K562 (cell line): ENCODE data around the gene SLFNL1. TPM values are rescaled to one million over a fixed set of nuclear protein-coding genes. Genes with fewer than 3 reads are reported as not detected.

Experiments
- ILK ChIP-seq: fragments of 450-650 bp; IDR thresholded peaks from 2 replicates; pipeline ENCODE4 v1.6.1; 2016; ENCODE audit warnings: missing genetic modification characterization, low read depth, mild to moderate bottlenecking, missing compliant biosample characterization, moderate library complexity, borderline replicate concordance
- MAFG ChIP-seq: fragments of 450-650 bp; conservative IDR thresholded peaks from 2 replicates; pipeline ENCODE4 v1.6.1; 2016; ENCODE audit warnings: missing genetic modification characterization, missing compliant biosample characterization
- NR4A1 ChIP-seq, 2 experiments: fragments of 250-450 bp in 1 of 2; fragments of 450-650 bp in 1 of 2; sonication (Bioruptor Pico) in 1 of 2; IDR thresholded peaks; 2 replicates each; pipeline versions ENCODE4 v1.4.0 to v1.6.1; 2016 to 2020; ENCODE audit warnings: mild to moderate bottlenecking in 2 of 2, missing compliant biosample characterization in 1 of 2, missing genetic modification characterization in 1 of 2, moderate library complexity in 1 of 2
- RBM14 ChIP-seq: fragments of 200-400 bp; formaldehyde crosslinking; IDR thresholded peaks from 2 replicates; pipeline ENCODE4 v1.6.1; 2018; ENCODE audit warnings: low read depth, mild to moderate bottlenecking, low read length, moderate library complexity, borderline replicate concordance; ENCODE audit not compliant: insufficient read depth
- SRF ChIP-seq, 2 experiments: fragments of 250-450, 450-650 bp in 1 of 2; sonication (Bioruptor Pico) in 1 of 2; sonication (generic) in 1 of 2; formaldehyde crosslinking; IDR thresholded peaks; 2 replicates each; pipeline versions ENCODE4 v1.5.0 to v1.5.1; 2020 to 2022; ENCODE audit warnings: mild to moderate bottlenecking in 1 of 2, missing genetic modification reagents in 1 of 2
- SRSF3 ChIP-seq: fragments of 200-400 bp; formaldehyde crosslinking; IDR thresholded peaks from 2 replicates; pipeline ENCODE4 v1.6.1; 2016; ENCODE audit warnings: mild to moderate bottlenecking, low read length, moderate library complexity; ENCODE audit not compliant: insufficient read depth
- TAF15 ChIP-seq: fragments of 200-400 bp; formaldehyde crosslinking; IDR thresholded peaks from 2 replicates; pipeline ENCODE4 v1.6.1; 2017; ENCODE audit warnings: mild to moderate bottlenecking, low read depth, low read length, moderate library complexity
- TCFL5 ChIP-seq: fragments of 250-450 bp; sonication (Bioruptor Pico); conservative IDR thresholded peaks from 2 replicates; pipeline ENCODE4 v1.6.1; 2021; ENCODE audit warnings: mild to moderate bottlenecking, moderate library complexity, matching md5 sums
- ZNF12 ChIP-seq: sonication (generic); formaldehyde crosslinking; IDR thresholded peaks from 2 replicates; pipeline ENCODE4 v1.4.0; 2020; ENCODE audit warnings: mild to moderate bottlenecking, missing genetic modification reagents
- ZNF121 ChIP-seq: sonication (generic); formaldehyde crosslinking; conservative IDR thresholded peaks from 2 replicates; pipeline ENCODE4 v1.8.0; 2022; ENCODE audit warnings: missing genetic modification reagents
- ZNF551 ChIP-seq: fragments of 250-450 bp; sonication (Bioruptor Pico); IDR thresholded peaks from 2 replicates; pipeline ENCODE4 v1.5.0; 2021; ENCODE audit warnings: mild to moderate bottlenecking, moderate library complexity
- ZNF780A ChIP-seq: fragments of 250-450 bp; sonication (Bioruptor Pico); IDR thresholded peaks from 2 replicates; pipeline ENCODE4 v1.5.0; 2021; ENCODE audit warnings: mild to moderate bottlenecking
- polyA plus RNA-seq, 8 experiments: library from polyadenylated mRNA; depleted of rRNA in 4 of 8; stranded (reverse) in 5 of 8; unstranded in 3 of 8; fragments of >200 nt; fragmentation: Nextera tagmentation in 2 of 8; fragmentation: Illumina TruSeq in 1 of 8; extraction: Ambion mirVana in 2 of 8; extraction: Trizol in 1 of 8; gene quantifications; 2 replicates each; pipeline versions ENCODE4 v1.2.1 to v1.2.3, GENCODE V29; 2011 to 2014; ENCODE audit warnings: inconsistent platforms in 1 of 8, missing spikeins in 1 of 8
- total RNA-seq, 7 experiments: library from RNA; depleted of rRNA in 6 of 7; stranded (reverse); fragments of >200 nt in 6 of 7; fragmentation: Illumina TruSeq in 2 of 7; extraction: Trizol in 2 of 7; gene quantifications; 2 replicates each; pipeline versions ENCODE4 v1.2.1 to v1.2.3, GENCODE V29; 2011 to 2021; ENCODE audit warnings: low replicate concordance in 1 of 7
- TF ChIP-seq, protein P1 (sequence below): fragments of 250-450 bp; sonication (Bioruptor Pico); IDR thresholded peaks from 2 replicates; pipeline ENCODE4 v1.8.0; 2022; ENCODE audit warnings: moderate library complexity, mild to moderate bottlenecking, inconsistent platforms
- TF ChIP-seq, protein P2 (sequence below): fragments of 250-450 bp; sonication (Bioruptor Pico); IDR thresholded peaks from 2 replicates; pipeline ENCODE4 v1.5.0; 2021
- TF ChIP-seq, protein P3 (sequence below): fragments of 450-650 bp; formaldehyde crosslinking; IDR thresholded peaks from 2 replicates; pipeline ENCODE4 v1.4.0; 2020; ENCODE audit warnings: mild to moderate bottlenecking
- TF ChIP-seq, protein P4 (sequence below): IDR thresholded peaks from 2 replicates; pipeline ENCODE4 v1.6.1; 2012; ENCODE audit warnings: low read depth, low read length, improper control_type of control experiment, borderline replicate concordance
- TF ChIP-seq, protein P5 (sequence below), 2 experiments: fragments of 200-800 bp in 1 of 2; sonication (Bioruptor generic) in 1 of 2; sonication (generic) in 1 of 2; formaldehyde crosslinking in 1 of 2; IDR thresholded peaks in 1 of 2; conservative IDR thresholded peaks in 1 of 2; 2 replicates each; pipeline versions ENCODE4 v1.5.0 to v1.6.1; 2016 to 2020; ENCODE audit warnings: missing compliant biosample characterization in 1 of 2, missing genetic modification characterization in 1 of 2, missing genetic modification reagents in 1 of 2
- TF ChIP-seq, protein P6 (sequence below): fragments of 450-650 bp; IDR thresholded peaks from 2 replicates; pipeline ENCODE4 v1.6.1; 2017; ENCODE audit warnings: antibody characterized with exemption

The SLFNL1 gene
- total and polyA plus RNA-seq, 9 of the 15 experiments (the other 6 are each of a cell fraction or from before 2014, with no cell fraction given) = 0.05 to 0.14 (median 0.06) TPM; not detected in 5

DNA sequence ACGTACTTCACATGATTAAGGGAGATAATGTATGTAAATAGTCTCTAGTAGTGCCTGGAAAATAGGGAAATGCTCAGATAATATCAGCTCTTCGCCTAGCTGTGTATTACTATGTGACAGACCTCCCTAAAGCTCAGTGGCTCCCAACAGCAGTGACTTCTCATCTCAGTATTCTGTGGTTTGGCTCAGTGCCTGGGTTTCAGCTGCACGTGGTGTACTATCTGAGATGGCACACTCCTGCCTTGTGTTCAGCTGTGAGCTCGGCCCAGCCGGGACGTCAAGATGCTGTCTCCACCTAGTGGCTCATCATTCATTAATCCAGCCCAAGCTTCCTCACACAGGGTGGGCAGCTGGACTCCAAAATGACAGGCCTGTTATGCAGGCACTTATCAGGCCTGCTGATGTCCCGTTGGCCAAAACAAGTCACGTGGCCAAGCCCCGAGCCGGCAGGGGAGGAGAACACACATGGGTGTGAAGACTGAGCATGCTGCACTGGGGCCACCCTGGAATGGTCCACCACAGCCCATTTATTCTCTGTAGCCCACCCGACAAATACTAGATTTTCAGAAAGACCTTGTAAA, 17.8 kb downstream of the SLFNL1 start (continued):
- TF ChIP-seq, protein P1, sequence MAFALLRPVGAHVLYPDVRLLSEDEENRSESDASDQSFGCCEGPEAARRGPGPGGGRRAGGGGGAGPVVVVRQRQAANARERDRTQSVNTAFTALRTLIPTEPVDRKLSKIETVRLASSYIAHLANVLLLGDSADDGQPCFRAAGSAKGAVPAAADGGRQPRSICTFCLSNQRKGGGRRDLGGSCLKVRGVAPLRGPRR (CRISPR knock-in tag) = no peak
- TF ChIP-seq, protein P2, sequence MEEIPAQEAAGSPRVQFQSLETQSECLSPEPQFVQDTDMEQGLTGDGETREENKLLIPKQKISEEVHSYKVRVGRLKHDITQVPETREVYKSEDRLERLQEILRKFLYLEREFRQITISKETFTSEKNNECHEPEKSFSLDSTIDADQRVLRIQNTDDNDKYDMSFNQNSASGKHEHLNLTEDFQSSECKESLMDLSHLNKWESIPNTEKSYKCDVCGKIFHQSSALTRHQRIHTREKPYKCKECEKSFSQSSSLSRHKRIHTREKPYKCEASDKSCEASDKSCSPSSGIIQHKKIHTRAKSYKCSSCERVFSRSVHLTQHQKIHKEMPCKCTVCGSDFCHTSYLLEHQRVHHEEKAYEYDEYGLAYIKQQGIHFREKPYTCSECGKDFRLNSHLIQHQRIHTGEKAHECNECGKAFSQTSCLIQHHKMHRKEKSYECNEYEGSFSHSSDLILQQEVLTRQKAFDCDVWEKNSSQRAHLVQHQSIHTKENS (CRISPR knock-in tag) = no peak
- TF ChIP-seq ZNF551 = no peak
- TF ChIP-seq, protein P3, sequence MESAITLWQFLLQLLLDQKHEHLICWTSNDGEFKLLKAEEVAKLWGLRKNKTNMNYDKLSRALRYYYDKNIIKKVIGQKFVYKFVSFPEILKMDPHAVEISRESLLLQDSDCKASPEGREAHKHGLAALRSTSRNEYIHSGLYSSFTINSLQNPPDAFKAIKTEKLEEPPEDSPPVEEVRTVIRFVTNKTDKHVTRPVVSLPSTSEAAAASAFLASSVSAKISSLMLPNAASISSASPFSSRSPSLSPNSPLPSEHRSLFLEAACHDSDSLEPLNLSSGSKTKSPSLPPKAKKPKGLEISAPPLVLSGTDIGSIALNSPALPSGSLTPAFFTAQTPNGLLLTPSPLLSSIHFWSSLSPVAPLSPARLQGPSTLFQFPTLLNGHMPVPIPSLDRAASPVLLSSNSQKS (CRISPR knock-in tag) = no peak
- no peak; a peak in 1 of 4 replicates for TF ChIP-seq SRF (CRISPR knock-in tag; IDR thresholded peaks at IDR 0.05)
- TF ChIP-seq NR4A1 (CRISPR knock-in tag; IDR thresholded peaks at IDR 0.05) = no peak
- TF ChIP-seq NR4A1 (tag; IDR thresholded peaks at IDR 0.05) = peak; percentile 70; the same call in 1 of the 2 replicates
- TF ChIP-seq TAF15 = no peak
- TF ChIP-seq MAFG (tag) = peak; percentile 40; the same call in 1 of the 2 replicates
- TF ChIP-seq, protein P4, sequence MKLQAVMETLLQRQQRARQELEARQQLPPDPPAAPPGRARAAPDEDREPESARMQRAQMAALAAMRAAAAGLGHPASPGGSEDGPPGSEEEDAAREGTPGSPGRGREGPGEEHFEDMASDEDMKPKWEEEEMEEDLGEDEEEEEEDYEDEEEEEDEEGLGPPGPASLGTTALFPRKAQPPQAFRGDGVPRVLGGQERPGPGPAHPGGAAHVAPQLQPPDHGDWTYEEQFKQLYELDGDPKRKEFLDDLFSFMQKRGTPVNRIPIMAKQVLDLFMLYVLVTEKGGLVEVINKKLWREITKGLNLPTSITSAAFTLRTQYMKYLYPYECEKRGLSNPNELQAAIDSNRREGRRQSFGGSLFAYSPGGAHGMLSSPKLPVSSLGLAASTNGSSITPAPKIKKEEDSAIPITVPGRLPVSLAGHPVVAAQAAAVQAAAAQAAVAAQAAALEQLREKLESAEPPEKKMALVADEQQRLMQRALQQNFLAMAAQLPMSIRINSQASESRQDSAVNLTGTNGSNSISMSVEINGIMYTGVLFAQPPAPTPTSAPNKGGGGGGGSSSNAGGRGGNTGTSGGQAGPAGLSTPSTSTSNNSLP = peak; percentile 57; the same call in 1 of the 2 replicates
- TF ChIP-seq ILK (tag) = no peak
- no peak for TF ChIP-seq ZNF12
- no peak for TF ChIP-seq ZNF780A (CRISPR knock-in tag)
- TF ChIP-seq, protein P5, sequence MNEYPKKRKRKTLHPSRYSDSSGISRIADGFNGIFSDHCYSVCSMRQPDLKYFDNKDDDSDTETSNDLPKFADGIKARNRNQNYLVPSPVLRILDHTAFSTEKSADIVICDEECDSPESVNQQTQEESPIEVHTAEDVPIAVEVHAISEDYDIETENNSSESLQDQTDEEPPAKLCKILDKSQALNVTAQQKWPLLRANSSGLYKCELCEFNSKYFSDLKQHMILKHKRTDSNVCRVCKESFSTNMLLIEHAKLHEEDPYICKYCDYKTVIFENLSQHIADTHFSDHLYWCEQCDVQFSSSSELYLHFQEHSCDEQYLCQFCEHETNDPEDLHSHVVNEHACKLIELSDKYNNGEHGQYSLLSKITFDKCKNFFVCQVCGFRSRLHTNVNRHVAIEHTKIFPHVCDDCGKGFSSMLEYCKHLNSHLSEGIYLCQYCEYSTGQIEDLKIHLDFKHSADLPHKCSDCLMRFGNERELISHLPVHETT (CRISPR knock-in tag; conservative IDR thresholded peaks at IDR 0.05 in 1 of 2, IDR thresholded peaks at IDR 0.05 in 1 of 2) = peak in 1 of 2 experiments; percentile 87; a peak in 2 of 4 replicates
- TF ChIP-seq SRSF3 = no peak
- TF ChIP-seq, protein P6, sequence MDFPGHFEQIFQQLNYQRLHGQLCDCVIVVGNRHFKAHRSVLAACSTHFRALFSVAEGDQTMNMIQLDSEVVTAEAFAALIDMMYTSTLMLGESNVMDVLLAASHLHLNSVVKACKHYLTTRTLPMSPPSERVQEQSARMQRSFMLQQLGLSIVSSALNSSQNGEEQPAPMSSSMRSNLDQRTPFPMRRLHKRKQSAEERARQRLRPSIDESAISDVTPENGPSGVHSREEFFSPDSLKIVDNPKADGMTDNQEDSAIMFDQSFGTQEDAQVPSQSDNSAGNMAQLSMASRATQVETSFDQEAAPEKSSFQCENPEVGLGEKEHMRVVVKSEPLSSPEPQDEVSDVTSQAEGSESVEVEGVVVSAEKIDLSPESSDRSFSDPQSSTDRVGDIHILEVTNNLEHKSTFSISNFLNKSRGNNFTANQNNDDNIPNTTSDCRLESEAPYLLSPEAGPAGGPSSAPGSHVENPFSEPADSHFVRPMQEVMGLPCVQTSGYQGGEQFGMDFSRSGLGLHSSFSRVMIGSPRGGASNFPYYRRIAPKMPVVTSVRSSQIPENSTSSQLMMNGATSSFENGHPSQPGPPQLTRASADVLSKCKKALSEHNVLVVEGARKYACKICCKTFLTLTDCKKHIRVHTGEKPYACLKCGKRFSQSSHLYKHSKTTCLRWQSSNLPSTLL = no peak
- no peak for TF ChIP-seq TCFL5
- no peak for TF ChIP-seq RBM14
- TF ChIP-seq ZNF121 (CRISPR knock-in tag) = no peak
